NCI-H1930 (cell line): ENCODE results near the gene EFTUD2.
A peak's percentile ranks its signal among the peaks of the same experiment; 100 is the strongest.
"Not testable (repeated sequence)": the region's sequence is repeated elsewhere in the genome, so short reads cannot be mapped to it uniquely, and the experiment has no call there.

Source experiments
- DNase-seq, 2 experiments: peaks; one replicate each; lab custom pipeline; 2025; lab: John Stamatoyannopoulos, UW

The EFTUD2 gene

DNA sequence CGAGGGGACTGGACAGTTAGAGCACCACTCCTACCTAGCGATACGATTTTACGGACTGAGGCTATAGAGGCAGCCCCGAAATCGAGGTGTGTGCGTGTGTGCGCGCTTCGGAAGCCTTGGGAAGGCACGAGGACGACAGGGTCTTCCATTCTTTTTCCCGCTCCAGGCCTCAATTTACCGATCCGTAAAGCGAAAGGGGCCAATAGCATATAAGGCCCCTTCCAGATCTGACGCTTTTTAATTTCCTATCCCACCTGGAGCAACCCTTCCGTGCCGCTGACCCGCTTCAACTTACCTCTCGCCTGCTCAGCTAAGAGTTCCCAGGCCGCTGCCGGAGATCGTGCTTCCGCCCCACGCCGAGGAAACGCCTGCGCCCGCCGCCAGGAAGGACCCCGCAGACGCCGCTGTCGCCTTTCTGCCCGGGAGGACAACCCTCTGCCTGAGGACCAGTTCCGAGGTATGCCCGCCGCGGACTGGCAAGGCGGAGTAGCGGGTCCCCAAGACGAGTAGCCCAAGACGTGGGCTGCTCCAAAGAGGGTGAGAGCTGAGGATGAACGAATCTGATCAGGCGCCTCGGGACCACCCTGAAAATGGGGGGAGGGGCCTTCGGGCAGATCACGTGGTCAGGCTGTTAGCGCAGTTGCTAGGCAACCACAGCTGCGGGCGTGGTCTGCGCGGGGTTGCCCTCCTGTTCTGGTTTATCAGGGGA is at the start of gene EFTUD2:
Gene EFTUD2 (minus strand): TSS at position 372 of the 709 bp plus-strand sequence. CDS start 4,924 bp downstream, outside the sequence.
- DNase-seq, result peak; percentile 84 to 94

DNA sequence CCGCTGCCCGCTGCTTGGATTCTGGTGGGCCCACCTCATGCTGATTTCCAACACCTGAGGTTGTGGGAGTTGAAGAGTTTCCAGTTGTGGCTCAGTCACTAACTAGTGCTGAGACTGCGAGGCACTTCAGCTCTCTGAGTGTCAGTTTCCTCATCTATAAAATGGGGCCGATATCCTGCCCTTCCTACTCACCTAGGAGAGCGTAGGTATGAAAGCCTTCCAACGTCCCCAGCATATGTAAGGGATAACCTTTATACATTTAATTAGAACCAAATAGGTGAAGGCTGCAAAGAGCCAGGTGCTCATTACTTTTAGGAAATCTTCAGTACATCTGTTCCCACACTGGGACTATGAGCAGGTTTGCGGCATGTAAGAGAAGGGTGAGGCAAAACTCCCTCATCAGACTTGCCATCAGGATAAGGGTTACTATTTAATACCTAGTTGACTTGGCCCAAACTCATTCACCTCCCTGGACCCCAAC is 49.1 kb upstream of the EFTUD2 start:
- DNase-seq, result no peak

DNA sequence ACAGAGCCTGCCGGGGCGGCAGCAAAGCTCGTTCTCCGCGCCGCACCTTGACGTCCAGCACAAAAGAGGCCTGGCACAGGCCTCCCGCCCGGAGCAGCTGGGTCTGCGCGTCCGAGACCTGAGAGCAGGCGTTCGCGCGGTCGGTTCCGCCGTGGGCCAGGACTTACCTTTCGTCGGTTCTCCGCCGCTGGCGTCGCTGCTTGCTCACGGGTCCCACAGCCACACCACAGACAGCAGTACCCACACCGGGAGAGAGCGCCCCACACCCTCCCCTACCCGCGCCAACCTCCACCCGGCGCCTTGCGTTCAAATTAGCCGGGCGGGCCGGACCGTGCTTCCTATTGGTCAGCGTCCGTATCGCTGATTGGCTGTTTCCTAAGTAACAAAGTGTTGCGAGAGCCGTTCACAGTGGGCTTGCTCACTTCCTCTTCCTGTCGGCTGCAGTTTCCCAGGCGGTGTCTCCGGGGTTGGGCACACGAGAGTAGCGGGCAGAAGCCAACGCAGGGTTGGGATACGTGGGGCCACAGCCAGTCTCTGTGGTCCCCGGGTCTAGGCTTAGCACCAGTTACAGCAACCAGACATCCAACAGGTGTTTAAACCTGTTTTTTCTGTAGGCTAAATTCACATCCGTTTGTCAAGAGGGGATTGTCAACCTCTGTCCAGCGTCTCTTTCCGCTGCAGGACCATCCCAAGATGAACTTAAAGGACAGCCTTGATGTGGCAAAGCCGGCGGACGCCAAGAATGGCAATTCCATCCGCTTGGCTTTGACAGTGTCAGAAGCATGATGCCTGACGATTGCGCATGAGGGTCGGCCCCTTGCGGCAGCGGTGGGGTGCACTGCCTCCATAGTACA is 48.4 kb upstream of the EFTUD2 start, which contains the start of gene KIF18B:
Gene KIF18B (minus strand): TSS at position 313 of the 854 bp plus-strand sequence. CDS start 11,429 bp downstream, outside the sequence.
- peak; percentile 92 to 93 for DNase-seq

DNA sequence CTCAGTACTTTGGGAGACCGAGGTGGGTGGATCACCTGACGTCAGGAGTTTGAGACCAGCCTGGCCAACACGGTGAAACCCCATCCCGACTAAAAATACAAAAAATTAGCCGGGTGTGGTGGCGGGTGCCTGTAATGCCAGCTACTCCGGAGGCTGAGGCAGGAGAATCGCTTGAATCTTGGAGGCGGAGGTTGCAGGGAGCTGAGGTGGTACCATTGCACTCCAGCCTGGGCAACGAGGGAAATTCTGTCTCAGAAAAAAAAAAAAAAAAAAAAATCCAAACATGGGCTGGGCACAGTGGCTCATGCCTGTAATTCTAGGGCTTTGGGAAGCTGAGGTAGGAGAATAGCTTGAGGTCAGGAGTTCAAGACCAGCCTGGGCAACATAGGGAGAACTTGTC is 46.4 kb upstream of the EFTUD2 start:
- not testable (repeated sequence) for DNase-seq

DNA sequence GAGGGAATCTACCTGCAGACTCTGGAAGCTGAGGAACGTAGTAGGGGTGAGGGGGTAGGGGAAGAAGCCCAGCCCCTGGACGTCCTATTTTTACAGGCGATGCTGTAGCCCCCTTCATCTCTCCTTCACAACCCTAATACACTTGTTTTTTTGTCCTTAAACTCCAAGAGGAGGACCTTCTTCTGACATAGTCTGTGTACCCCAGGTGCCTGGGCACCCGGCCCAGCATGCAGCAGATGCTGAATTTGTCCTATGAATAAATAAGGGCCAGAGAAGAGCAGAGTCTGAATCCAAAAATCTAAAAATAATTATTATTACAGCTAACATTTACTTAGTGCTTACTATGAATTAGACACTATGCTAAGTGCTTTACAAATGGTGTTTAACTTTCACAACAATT is 43.2 kb upstream of the EFTUD2 start:
- no peak for DNase-seq

DNA sequence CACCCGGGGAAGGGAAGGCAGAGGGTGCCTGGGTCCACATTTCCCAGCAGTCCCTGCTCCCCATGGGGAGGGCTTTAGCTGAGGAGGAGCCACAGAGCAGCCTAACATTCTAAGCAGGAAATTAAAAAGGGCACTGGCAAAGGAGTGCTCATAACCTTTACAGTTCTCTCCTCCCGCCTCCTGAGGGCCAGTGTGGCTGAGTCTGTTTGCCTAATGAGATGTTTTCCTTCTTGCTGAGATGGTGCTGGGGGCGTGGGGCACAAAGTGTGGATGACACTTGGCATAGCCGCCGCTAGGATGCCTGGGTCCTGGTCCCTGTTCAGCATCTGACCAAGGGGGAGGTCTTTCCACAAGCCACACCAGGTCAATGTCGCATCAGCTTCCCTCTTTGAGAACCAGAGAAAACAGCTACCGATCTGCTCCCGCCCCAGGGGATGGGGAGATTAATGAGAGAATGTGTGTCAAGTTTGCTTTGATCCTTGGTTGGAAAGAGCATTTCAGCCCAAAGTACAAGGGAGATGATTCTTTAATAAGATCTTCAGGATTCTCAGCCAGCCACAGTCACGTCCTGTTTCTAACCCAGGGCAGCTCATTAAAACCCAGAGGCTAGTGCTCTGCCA is 42.6 kb upstream of the EFTUD2 start:
- DNase-seq, result no peak

DNA sequence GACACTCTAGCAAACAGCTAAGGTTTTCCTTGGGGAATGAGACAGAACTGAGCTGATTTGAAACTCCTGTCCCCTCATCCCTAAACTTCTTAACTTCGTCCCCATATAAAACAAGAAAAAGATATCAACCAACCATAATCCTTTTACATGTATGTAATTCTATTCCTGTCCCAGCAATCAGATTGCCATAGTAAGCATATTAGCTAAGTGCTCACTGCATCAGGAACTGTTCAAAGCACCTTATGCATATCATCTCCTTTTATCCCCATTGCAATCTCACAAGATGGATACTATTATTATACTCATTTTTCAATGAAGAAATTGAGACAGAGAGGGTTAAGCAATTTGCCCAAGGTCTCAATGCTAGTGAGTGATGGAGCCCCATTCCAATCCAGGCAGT is 41.5 kb upstream of the EFTUD2 start:
- no peak for DNase-seq

DNA sequence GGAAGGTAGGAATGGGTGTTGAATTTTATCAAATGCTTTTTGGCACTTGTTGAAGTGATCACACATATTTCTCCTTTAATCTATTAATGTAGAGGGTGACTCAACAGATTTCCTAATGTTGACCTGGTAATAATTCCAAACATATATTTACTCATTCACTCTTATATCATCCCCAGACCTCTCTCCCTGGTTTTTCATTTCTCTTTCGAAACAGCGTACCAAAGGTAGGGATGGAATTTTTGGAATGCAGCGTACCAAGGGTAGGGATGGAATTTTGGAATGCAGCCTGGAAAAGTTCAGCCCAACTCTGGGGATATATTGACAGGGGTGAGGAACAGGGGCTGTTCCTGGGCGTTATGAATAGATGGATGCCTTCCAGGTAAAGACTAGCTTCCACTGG is 41.1 kb upstream of the EFTUD2 start:
- no peak for DNase-seq

DNA sequence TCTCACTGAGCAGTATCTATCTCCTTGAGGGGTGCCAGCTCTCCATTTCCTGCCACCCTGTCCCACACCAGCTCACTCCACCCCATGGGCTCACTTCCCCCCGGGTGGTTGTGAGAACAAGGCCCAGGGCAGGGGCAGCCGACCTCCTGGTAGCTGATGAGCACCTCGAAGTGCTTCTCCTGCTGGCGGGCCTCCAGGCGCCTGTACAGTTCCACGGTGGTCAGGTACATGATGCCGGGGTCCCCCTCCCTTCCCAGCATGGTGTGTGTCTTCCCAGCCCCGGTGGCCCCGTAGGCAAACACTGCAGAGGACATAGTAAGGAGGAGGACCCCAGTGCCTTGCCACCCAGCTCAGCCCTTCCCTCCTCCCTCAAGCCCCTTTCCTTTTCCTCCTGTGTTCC is 35.9 kb upstream of the EFTUD2 start:
- no peak for DNase-seq

DNA sequence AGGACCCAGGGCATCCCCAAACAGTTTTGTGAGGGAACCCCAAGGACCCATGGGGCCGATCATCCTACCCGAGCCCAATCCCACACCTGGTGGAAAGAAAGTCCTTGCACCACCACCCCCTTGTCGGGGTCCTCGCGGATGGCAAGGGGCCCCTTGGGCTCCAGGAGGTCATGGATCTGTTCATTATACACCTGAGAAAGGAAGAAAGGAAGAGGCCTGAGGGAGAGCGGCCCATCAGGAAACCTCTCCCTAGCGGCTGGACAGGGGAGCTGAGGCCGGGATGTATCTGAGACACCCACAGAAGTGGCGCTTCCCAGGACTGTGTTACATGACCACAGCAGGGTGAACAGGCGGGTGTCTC is 35.5 kb upstream of the EFTUD2 start:
- no peak for DNase-seq

DNA sequence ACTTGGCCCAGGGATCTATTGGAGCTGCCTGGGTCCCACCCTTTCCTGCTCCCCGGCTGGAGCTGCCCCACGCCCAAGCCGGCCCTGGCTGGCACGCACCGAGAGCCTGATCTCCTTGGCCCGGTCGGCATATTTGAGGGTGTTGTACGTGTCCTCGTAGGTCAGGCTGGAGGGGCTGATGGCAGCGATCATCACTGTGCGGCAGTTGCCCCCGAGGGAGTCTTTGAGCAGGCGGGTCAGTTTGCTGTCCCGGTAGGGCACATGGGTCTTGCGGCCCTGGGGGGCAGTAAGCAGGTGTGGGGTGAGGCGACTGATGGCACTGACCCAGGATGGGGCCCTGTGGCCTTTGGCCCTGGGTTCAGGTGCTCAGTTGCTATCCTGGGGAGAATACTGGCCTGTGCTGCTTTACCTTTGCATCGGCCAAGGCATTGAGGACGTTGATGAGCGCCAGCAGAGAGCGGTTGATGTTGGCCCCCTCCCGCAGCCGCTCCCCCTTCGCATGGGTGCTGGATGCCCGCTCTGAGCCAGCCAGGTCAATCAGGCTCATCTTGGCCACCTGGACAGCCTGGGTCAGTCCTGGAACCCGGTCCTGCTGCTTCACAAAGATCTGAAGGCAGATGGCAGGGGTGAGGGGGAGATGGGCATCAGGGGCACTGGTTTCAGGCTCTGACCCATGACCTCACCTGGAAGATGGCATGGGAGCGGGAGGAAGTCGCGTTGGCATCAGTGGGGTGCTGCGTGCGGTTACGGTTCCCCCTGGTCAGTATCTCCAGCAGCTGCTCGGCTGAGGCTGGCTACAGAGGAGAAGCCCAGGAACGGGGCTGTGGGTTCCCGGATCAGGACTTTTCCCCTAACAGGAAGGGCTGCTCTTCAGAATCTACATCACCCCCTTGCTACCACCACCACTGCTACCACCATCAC is 34.8 kb upstream of the EFTUD2 start:
- no peak for DNase-seq

DNA sequence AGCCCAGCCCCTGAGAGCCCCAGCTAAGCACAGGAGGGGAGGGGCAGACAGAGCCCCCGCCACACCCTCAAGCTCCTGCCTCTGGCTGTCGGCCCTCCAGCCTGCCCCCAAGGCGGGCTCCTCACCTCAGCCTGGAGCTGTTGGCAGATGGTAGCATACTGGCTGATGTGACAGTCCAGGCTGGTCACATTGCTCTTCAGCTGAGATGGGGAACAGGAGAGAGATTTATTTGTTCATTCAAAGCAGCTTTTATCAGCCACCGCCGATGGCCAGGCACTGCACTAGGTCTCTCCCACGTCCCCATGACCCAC is 33.5 kb upstream of the EFTUD2 start:
- no peak for DNase-seq

DNA sequence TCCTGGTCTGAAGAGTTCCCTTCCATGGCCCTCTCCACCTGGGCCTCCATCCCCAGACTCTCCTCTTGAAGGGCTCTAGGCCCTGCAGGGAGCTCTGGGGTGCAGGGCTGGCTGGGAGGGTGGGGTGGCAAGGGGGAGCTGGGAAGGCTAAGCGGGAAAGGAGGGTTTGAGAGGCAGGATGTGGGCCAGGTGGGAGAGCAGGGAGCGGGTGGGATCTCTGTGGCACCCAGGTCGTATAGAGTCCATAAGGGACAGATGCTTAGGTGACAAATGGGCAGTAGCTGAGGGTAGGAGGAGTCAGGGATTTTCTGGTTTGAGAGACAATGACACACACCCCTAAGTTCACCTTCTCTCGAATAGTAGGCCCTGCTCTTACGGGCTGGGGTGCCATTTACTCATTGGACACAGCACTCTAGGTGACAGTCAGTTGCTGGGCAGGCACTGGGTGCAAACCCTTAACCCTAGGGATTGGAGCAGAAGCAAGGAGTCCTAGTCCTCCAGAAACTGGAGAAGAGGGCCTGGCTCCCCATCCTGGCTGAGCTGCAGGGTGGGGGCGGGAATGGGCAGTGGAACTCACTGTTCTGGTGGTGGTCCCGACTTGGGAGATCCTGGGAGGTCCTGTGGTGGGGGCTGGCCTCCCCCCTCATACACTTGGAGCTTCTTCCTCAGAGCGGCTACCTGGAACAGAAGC is 33.0 kb upstream of the EFTUD2 start:
- no peak for DNase-seq

DNA sequence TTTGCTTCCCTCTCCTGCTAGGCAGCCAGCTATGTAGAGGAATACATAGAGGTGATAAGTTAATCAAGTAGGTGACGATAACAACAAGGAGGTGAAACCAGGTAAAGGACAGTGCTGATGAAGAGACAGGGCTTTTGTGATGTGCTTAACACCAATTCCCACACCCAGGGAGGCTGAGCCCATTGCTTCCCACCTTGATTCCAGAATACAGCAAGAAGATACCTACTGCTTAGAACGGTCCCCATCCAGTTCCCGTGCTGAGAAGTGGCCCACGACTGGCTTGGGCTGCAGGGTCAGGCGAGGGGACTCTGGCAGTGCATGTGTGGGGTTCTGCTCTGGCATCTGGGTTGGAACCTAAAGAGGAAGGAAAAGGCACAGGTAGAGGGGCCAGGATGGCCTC is 32.1 kb upstream of the EFTUD2 start:
- no peak for DNase-seq

DNA sequence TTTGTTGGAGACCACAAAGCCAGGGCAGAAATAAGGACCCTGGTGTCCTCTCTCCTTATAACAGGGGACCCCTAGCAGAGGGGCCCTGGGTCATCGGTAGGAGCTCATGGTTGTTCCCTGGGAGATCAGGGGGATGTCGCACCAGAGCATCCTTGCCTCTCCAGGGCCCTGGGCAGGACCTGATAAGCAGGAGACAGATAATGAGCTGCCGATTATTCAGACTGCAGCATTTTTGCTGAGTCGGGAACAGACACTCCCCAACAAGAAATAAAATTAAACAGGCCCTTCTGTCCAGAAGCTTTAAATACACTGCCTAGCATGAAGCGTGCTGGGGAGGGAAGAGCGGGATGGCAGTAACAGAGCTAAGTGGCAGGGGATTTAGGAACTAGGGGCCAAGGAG is 31.4 kb upstream of the EFTUD2 start:
- DNase-seq, result no peak

DNA sequence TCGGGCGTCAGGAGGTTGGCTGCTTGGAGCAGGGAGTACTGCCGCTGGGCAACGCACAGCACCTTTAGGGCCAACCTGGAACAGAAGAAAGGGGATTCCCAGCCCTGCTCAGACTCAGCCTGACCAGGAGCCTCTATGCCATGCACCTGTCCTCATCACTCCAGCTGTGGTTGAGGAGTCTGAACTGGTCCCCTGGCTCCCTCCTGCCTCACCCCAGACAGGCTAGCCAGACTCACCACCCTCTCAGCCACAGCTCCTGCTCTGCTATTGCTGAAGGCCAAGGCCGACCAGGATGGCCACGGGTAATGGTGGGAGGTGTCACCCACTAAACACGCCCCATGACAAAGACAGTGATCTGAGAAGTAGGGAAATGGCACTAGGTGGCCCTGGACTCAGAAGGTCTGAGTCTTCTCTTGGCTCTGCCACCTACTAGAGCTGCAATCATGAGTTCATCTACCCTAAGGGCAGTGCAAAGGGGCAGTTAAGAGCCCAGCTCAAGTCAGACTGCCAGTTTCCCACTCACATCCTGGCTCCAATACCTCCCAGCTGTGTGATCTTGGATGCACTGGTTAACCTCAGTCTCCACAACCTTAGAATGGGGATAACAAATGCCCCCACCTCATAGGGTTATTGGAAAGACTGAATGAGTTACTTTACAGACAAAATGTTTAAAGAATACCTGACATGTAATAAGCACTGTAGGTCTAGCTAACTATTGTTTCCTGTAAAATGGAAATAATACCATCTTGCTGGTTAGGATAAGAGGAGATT is 29.9 kb upstream of the EFTUD2 start:
- DNase-seq, result no peak

DNA sequence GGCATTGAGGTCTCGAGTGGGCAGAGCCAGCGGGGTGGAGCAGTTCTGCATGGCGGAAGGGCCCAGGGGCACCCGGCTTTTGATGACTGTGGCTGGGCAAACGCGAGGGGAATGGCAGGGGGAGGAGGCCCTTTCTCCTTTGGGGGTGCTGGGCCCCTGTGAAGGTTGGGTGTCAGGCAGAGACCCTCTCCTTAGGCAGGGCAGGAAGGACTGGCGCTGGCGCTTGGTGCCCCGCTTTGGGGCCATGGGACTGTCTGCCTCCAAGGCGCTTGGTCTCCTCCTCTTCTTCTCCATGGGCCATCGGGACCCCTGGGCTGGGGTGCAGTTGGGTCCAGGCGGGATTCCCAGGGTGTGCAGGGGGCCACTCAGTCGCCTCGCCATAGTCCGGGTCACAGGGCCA is 28.9 kb upstream of the EFTUD2 start:
- no peak for DNase-seq

DNA sequence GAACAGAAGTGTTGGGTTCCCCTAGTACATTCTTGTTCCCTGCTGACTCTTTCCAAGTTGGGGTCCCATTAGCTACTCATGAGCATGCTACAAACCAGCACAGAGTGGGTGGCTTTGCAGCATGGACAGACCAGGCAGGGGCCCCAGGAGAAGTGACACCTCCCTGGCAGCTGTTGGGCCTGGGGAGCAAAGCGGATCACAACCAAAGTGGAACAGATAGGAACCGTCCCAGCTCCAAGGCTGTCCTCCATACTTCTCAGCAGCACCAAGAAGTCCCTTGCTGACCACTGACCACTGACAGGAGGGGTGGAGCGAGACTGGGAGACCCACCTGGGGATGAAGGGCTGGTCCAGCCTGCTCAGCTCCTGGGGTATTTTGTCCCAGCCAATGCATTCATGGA is 28.5 kb upstream of the EFTUD2 start:
- no peak for DNase-seq

DNA sequence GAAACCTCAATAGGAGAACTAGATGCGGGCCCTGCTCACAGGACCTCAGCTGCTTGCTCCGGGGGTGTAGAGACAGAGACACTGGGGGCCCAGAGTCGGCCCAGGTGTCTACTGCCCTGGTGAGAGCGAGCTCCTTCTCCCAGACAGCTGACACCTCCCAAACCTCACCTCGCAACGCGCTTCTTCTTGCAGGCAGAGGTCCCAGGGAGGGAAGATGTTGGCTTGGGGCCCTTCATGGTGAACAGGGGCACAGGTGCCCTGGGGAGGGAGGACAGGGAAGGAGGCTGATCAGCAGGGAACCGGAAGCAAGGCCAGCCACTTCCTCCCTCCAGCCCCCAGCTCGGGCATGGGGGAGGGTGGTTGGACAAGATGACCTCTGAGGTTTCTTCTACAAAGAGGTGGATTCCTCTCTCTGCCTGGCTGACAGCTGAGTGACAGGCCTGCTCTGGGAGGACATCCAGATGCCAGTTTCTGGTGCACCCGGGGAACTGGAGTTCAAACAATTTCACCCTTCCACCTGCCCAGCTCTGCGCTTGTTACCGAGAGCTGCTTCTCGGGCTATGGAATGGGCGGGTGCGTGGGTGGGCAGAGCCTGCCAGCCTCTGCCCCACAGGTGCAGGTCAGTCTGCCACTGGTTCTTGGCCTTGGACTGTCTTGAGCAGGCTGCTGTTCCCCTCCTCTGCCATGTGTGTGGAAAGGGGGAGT is 27.7 kb upstream of the EFTUD2 start:
- no peak for DNase-seq
